Psoas muscle (tissue), 8 donors: Measurements from ENCODE around the gene ENPP1. TPM values are rescaled to one million over a fixed set of nuclear protein-coding genes. Genes with fewer than 3 reads are reported as not detected.

Experiments used
- ATAC-seq, 4 donors: fragments of 200-7000 bp; cut with Tn5 transposase; one replicate each; pipeline ENCODE4 v1.9.1; 2020; ENCODE audit warnings: moderate library complexity in 3 of 4, mild to moderate bottlenecking in 2 of 4
- DNase-seq, 2 donors: peaks; one replicate each; pipeline ENCODE4 v3.0.0-alpha.2; 2020
- H3K27ac ChIP-seq: fragments of 200-600 bp; one replicate; pipeline ENCODE4 v1.8.0; 2022
- H3K27me3 ChIP-seq, 3 donors: fragments of 200-600 bp in 1 of 3; one replicate each; pipeline versions ENCODE4 v1.6.1 to v1.8.0; 2013 to 2022; ENCODE audit warnings: low read length in 2 of 3, mild to moderate bottlenecking in 2 of 3, moderate library complexity in 1 of 3; ENCODE audit not compliant: insufficient read depth in 3 of 3
- H3K36me3 ChIP-seq, 2 donors: fragments of 200-600 bp in 1 of 2; one replicate each; pipeline versions ENCODE4 v1.6.1 to v1.8.0; 2013 to 2022; ENCODE audit warnings: low read depth in 1 of 2, mild to moderate bottlenecking in 1 of 2, moderate library complexity in 1 of 2; ENCODE audit not compliant: insufficient read depth in 1 of 2
- H3K4me1 ChIP-seq: fragments of 200-600 bp; one replicate; pipeline ENCODE4 v1.8.0; 2022
- H3K4me3 ChIP-seq: fragments of 200-600 bp; one replicate; pipeline ENCODE4 v1.8.0; 2022; ENCODE audit warnings: mild to moderate bottlenecking
- H3K9me3 ChIP-seq: fragments of 200-600 bp; one replicate; pipeline ENCODE4 v1.8.0; 2022
- CTCF ChIP-seq: fragments of 200-600 bp; IDR thresholded peaks from one replicate; pipeline ENCODE4 v1.8.0; 2022; ENCODE audit warnings: antibody characterized with exemption
- WGBS, 3 donors: extraction: QIAGEN DNeasy Blood & Tissue Kit; methylation state at CpG; one replicate each; pipeline versions ENCODE4 v1.1.6 to v1.1.7; 2013; 5-methylcytosine and 5-hydroxymethylcytosine counted together
- intact Hi-C, 2 donors: fragments of 100-400 bp; cut with DNase I; formaldehyde crosslinking; loops; one replicate each; pipeline versions ENCODE4 v1.11.0 to v1.14.2; 2022
- polyA plus RNA-seq, 3 donors: library from polyadenylated mRNA; stranded (reverse); fragments of 200-250 nt; gene quantifications; one replicate each; pipeline ENCODE4 v1.2.3, GENCODE V29; 2013
- total RNA-seq, 4 donors: library from RNA; stranded (reverse); fragmentation: NEBNext Ultra II Directional in 2 of 4; extraction: Animal tissue kit (Norgen Biotek cat#: 25700) in 2 of 4; gene quantifications; one replicate each; pipeline versions ENCODE4 v1.2.1 to v1.2.4, GENCODE V29; 2021 to 2023
- donor health status: healthy with polysubstance abuse.
- donor health status: DM: no; HTN: no; CAD: no; lungs with moderate emphysema.
- donor health status: Bipolar disorder and iron deficiency.
- donor health status: healthy.
- donor health status: DM: yes; HTN: yes; CAD: no.
- donor health status: DM: no; HTN: no; CAD: no.
- donor health status: DM: no; HTN: no; CAD: no.
- donor health status: DM: yes; HTN: yes; CAD: no.

The ENPP1 gene
- total and polyA plus RNA-seq, 7 donors: 0.65 to 4.9 (median 1.6) TPM

GRCh38 chr6:131894493-131895424, 86.9 kb downstream of the ENPP1 start:
- Histone ChIP-seq H3K9me3 (no peaks in the 10 kb centered on the region), H3K36me3 (peaks cover 4 to 15% of the 10 kb centered on the region in 2 donors), H3K27me3 (peaks cover 0 to 5% (median 0%) of the 10 kb centered on the region in 3 donors), H3K27ac (no peak overlapping the region), H3K4me1 (no peaks in the 10 kb centered on the region), H3K4me3 (no peak overlapping the region)
- ATAC-seq: no peak
- WGBS, 3 donors: 68 to 71% (median 71%) methylated on average over 8 of the region's 8 CpGs
- intact Hi-C loops: no loop called here
- no peak for DNase-seq
- TF ChIP-seq CTCF: no peak

GRCh38 chr6:131897050-131897435, 89.2 kb downstream of the ENPP1 start:
- WGBS, 3 donors: 90 to 93% (median 92%) methylated on average over 4 of the region's 4 CpGs

GRCh38 chr6:131897621-131898020, 89.8 kb downstream of the ENPP1 start:
- Histone ChIP-seq H3K36me3 (peaks cover 0 to under 1% of the 10 kb centered on the region in 2 donors), H3K4me1 (no peaks in the 10 kb centered on the region), H3K4me3 (no peak overlapping the region), H3K27me3 (peaks cover 0 to 5% (median 0%) of the 10 kb centered on the region in 3 donors), H3K9me3 (no peaks in the 10 kb centered on the region), H3K27ac (no peak overlapping the region)
- no peak for DNase-seq
- ATAC-seq: no peak
- intact Hi-C loops: no loop called here
- no peak for TF ChIP-seq CTCF

More at GRCh38 chr6:131897050-131897435, 89.2 kb downstream of the ENPP1 start:
- intact Hi-C loops: no loop called here
- Histone ChIP-seq H3K9me3 (no peaks in the 10 kb centered on the region), H3K27me3 (peaks cover 0 to 5% (median 0%) of the 10 kb centered on the region in 3 donors), H3K27ac (no peak overlapping the region), H3K4me3 (no peak overlapping the region), H3K36me3 (peaks cover 0 to 4% of the 10 kb centered on the region in 2 donors), H3K4me1 (no peaks in the 10 kb centered on the region)
- ATAC-seq (no peak), DNase-seq (no peak)
- no peak for TF ChIP-seq CTCF

GRCh38 chr6:131898718-131899117, 90.9 kb downstream of the ENPP1 start:
- Histone ChIP-seq H3K27ac (no peak overlapping the region), H3K27me3 (peaks cover 0 to 5% (median 0%) of the 10 kb centered on the region in 3 donors), H3K9me3 (no peaks in the 10 kb centered on the region), H3K4me3 (no peak overlapping the region), H3K4me1 (no peaks in the 10 kb centered on the region), H3K36me3 (no peaks in the 10 kb centered on the region)
- TF ChIP-seq CTCF: no peak
- ATAC-seq (no peak), DNase-seq (no peak)
- WGBS, 3 donors: 96 to 99% (median 97%) methylated on average over 1 of the region's 1 CpG
- intact Hi-C loops: no loop called here
